ENCODE results near the gene VTN. TPM values are rescaled to one million over a fixed set of nuclear protein-coding genes. Genes with fewer than 3 reads are reported as not detected.

Gene VTN
- total and polyA plus RNA-seq, 2 donors (not counting 3 experiments of a cell fraction or from before 2014, with no cell fraction given): 1.1 TPM; not detected in 1

- H3K9ac ChIP-seq (replicated peaks; ENCODE audit: extremely low read depth, insufficient read depth, low read length): no peak overlapping the region
- no peaks in the 10 kb centered on the region for H3K9me1 ChIP-seq (replicated peaks; ENCODE audit: control insufficient read depth, extremely low read depth, insufficient read depth, low read length)
- no peak overlapping the region for H3K4me2 ChIP-seq (ENCODE audit: insufficient read depth, low read length)
- CTCF ChIA-PET: interaction anchor here (1.9 kb wide), 1 partner anchor 25 kb away, joined by 11 read pairs; no protein-coding TSS in a partner anchor
- H2AFZ ChIP-seq (ENCODE audit: low read depth, low read length): no peak overlapping the region
- POLR2A ChIA-PET: no interaction called here
- H3K4me1 ChIP-seq (ENCODE audit: control insufficient read depth, extremely low read depth, insufficient read depth, low read length): peaks cover 4% of the 10 kb centered on the region
- no peak overlapping the region for H3K4me3 ChIP-seq (replicated peaks in 1 of 3; ENCODE audit: insufficient read depth in 1 of 3, low read depth in 1 of 3, low read length in 3 of 3)
- H3K27ac ChIP-seq (ENCODE audit: insufficient read depth, low read depth, low read length): no peak overlapping the region
- DNase-seq (ENCODE audit: low read depth, low spot score) (no peak), FAIRE-seq (no peak)
- H3K9me3 ChIP-seq (replicated peaks; ENCODE audit: control insufficient read depth, insufficient read depth, low read length): no peaks in the 10 kb centered on the region
- no peaks in the 10 kb centered on the region for H3K27me3 ChIP-seq (ENCODE audit: control insufficient read depth in 2 of 2, insufficient read depth in 2 of 2, low read length in 2 of 2)
- H3K79me2 ChIP-seq (ENCODE audit: control insufficient read depth, insufficient read depth, low read length): no peaks in the 10 kb centered on the region
- no peaks in the 10 kb centered on the region for H4K20me1 ChIP-seq (replicated peaks; ENCODE audit: control insufficient read depth, extremely low read depth, insufficient read depth, low read length)
- BruUV-seq (replicated peaks): no TSS peak
- TF ChIP-seq POLR2AphosphoS5 (IDR thresholded peaks at IDR 0.05; ENCODE audit: insufficient read depth, low read depth, low read length) (no peak), FOS (IDR thresholded peaks at IDR 0.05; ENCODE audit: borderline replicate concordance, insufficient read depth, low read length) (no peak), MAX (IDR thresholded peaks at IDR 0.05; ENCODE audit: insufficient read depth, insufficient read length) (no peak), POLR2A (IDR thresholded peaks at IDR 0.05; ENCODE audit: low read depth, low read length) (no peak), CTCF (IDR thresholded peaks at IDR 0.05; ENCODE audit: extremely low read depth in 1 of 2, insufficient read depth in 1 of 2, low read depth in 1 of 2, low read length in 2 of 2) (no peak), MYC (IDR thresholded peaks at IDR 0.05; ENCODE audit: low read depth, low read length) (no peak), JUN (IDR thresholded peaks at IDR 0.05; ENCODE audit: borderline replicate concordance, insufficient read depth, insufficient read length, low read depth) (no peak), EZH2 (IDR thresholded peaks at IDR 0.05; ENCODE audit: borderline replicate concordance, low read depth, low read length, severe bottlenecking) (no peak)
- intact Hi-C loops (cut with micrococcal nuclease) (no loop called here), dilution Hi-C loops (cut with MboI; ENCODE audit: extremely low pct_ligation_motif_present, low sequenced_read_pairs) (no loop called here)
- peaks cover 0 to 2% of the 10 kb centered on the region in 2 experiments for H3K36me3 ChIP-seq (ENCODE audit: control insufficient read depth in 2 of 2, extremely low read depth in 1 of 2, insufficient read depth in 2 of 2, low read length in 2 of 2)
Observed at GRCh38 chr17:28391401-28391800, 21.3 kb upstream of the VTN start.

All from endothelial cell of umbilical vein (primary cell).